Fibroblast of upper back skin (primary cell): ENCODE data around the gene HMGN4.

Experiments
- DNase-seq: peaks from one replicate; pipeline ENCODE4 v3.0.0-alpha.2; 2013

HMGN4 gene

DNA sequence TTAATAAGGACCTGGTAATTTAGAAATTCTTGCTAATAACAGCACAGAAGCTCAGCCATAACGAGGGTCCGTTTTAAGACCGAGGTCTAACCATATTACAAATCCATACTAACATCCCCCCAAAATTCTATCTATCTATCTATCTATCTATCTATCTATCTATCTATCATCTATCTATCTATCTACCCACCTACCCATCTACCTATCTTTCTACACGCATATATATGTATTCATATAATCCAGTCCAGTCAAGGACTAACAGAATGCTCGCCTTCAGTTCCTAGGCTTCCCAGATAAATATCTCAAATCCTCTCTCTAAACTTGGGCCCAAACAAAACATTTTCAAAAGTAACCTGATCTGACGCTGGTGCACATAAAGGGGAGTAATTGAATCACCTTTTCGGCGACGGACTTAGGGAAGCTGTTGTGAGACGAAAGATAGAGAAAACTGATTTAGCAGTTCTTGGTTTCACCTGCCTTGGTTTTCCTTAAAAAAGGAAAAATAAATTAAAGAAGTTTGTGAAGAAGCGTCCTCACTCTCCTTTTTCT is 14.5 kb downstream of the HMGN4 start:
- no peak for DNase-seq

DNA sequence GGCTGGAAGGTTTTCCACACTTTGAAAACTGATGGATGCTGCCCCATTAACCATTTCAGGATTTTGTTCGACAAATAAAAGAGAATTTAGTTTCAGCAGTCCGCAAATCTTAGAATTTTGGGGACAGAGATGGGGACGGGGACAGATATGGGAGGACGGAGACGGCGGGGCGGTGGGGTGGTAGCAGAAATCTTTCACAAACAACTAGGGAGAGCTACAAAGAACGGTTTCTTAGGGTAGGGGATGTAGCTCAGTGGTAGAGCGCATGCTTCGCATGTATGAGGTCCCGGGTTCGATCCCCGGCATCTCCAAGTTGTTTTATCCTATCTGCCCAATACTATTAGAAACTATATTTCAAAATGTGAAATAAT is 15.1 kb downstream of the HMGN4 start:
- peak; percentile 75 for DNase-seq

DNA sequence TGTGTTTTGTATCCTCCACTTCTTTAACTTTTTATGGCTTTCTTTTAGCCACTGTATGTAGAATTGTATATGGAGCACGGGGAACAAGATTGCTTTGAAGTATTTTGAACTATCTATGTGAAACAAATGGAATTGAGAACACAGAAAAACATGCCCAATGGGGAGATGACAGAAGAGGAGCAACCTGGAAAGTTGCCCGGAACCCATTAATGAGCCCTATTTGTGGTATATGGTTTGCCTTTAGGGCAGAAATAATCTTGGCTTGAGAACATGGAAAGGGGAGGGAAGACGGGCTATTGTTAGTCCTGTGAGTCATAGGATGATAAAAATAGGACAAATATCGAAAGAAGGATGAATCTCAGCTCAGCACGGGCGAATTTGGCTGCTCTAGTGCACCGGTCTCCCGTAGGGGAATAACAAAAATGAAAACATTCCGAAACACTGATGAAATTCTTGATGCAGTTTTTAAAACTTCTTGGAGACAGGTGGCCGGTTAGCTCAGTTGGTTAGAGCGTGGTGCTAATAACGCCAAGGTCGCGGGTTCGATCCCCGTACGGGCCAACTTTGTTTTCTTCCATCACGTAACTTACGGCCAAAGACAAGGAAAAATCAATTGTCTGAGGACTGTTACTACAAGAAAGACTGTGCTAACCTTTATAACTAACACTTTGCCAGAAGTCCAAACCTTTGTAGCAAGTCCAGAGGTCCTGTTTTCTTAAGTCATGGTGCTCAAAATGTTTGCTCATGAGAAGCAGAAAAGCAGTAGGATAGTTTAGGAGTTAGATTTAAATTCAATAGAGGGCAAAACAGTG is 15.7 kb downstream of the HMGN4 start:
- DNase-seq = peak; percentile 95

DNA sequence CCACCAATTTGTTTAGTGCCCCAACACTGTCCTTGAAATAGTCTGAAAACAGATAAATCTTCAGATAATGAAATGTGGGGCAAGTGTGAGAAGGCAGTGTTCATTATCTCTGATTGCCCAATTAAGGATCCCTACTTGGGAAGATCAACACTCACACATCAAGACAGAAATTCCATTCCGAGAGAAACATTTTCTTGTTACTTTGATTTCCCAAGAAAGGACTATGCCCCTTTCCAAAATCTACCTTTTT is 16.2 kb downstream of the HMGN4 start:
- no peak for DNase-seq

DNA sequence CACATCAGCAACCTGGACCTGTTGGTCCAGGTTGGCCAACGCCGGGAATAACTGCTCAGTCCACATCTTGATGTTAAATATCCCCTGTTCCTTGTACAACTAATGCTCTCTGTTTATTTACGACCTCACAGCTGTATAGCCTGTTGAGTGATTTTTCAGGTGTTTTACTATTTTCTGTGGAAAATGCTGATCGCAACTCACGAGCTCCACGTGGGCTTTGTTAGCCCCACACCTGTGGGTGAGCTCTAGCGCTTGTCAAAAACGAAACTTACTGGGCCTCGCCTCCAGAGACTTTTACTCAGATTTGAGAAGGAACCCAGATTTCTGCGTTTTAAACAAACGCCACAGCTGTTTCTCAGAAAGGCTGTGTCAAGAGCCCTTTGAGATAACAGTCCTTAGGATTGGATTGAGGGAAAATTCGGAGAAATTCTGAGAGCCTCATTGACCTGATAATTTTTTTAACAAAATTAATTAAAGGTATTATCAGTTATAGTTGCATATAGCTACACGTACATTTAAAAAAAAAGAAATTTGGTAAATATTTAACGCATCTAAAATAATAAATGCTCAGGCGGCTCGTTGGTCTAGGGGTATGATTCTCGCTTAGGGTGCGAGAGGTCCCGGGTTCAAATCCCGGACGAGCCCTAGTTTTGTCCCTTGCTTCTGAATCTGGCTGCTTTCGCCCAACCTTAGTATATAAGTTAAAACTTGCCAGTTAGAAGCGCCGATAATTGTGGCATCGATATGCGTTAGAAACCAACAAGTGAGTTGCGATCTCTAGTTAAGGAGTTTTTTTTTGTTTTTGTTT is 16.7 kb downstream of the HMGN4 start:
- DNase-seq = peak; percentile 83

DNA sequence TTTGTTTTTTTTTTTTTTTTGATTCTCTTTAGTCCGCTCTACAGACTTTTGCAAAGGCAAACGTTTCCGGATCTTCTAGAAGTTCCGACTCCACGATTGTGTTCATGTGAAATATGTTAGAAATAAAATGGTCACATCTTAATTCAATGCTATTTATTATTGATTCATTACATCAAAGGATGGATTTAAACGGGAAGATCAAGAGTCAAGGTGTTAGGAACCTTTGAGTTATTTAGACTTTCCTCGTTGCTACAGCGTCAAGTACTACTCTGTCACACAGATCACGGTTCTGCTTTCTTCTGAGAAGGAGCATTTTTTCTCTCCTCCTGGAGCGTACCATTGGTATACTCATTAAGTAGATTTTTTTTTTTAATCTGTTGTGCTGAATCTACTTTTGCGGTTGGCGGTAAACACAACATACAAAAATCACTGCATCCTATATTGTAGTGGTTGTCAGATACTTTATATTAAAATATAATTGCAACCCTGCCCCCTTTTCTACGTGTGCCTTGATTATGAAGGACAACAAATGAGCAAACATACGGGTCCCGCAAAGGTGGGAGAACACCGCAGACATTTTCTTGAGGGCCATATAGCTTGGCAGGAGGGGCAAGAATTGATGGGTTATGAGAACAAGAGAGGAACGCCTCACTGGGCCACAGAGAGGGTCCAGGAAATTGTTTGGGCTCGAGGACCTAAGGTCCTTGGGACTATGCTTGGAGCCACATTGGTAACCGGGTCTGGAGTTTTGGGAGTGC is 17.5 kb downstream of the HMGN4 start:
- DNase-seq = peak; percentile 32

DNA sequence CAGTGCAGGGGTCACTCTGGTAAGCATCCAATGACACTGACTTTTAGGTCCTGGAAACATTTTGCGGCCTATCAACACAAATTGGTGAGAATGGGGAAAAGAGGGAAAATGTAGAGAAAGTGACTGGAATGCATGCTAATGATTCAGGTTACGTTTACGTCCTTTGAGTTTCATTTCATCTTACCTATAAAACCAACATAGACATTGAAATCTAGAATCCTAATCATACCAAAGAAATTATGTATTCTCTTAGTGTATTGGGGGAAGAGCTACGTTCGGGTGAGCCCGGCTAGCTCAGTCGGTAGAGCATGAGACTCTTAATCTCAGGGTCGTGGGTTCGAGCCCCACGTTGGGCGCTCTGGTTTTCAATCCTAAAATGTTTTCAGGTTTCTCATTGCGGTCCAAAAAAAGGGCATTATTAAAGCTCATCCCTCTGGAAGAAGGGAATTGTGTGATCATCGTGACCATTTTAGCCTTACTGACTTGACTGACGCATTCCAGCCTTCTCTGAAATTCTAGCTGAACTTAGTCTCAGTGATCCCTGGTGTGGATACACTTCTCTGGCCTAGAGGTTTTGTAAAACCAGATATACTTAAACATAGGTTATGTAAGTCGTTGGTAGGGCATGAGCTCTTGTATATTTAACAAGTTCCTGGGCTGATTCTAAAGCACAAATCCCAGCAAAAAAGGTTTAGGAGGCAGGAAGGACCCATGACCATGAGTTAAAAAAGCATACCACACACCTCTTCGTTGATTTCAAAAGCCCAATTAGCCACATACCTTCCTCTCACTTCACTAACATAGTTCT is 18.3 kb downstream of the HMGN4 start:
- DNase-seq = peak; percentile 97

DNA sequence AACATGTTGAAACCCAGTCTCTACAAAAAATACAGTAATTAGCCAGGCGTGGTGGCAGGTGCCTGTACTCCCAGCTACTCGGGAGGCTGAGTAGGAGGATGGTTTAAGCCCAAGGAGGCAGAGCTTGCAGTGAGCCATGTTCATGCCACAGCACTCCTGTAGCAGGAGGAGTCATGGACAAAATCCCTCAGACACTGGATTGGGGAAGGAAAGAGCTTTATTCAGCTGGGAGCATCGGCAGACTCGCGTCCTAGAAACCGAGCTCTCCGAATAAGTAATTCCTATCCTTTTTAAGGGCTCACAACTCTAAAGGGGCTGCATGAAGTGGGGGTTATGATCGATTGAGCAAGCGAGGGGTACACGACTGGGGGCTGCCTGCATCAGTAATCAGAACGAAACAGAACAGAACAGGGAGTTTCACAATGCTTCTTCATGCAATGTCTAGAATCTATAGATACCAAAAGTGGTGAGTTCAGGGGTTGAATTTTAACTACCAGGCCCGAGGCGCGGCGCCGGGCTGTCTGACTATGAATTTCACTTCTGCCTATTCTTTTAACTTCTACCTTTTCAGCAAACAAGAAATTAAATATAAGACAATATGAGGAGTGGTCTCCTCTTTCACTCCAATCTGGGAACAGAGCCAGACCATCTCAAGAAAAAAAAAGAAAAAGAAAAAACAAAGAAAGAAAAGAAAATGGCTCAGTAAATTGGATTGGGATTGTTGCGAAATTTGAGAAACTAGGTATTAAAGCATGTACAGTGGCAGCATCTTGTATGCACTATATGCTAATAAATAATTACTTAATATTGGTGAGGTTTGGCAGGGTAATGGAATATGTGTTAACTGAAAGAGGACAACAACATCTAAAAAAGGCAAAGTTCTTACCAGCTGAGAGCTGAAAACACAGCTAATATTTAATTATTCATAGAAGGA is 23.6 kb downstream of the HMGN4 start:
- no peak for DNase-seq

DNA sequence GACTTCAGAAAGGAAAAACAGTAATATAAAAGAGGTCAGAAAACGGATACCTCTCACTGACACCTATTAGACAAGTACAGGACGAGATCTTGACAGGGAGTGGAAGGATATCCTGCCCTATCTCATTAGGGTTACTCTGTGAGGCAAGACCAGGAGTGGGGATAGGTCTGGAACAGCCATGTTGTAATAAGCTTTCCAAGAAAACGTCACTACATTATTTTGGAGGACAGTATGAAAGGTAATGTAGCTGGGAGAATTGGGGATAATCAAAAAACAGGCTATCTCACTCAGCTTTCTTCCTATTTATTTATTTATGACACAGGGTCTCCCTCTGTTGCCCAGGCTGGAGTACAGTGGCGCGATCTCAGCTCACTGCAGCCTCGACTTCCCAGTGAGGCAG is 25.3 kb downstream of the HMGN4 start:
- no peak for DNase-seq

DNA sequence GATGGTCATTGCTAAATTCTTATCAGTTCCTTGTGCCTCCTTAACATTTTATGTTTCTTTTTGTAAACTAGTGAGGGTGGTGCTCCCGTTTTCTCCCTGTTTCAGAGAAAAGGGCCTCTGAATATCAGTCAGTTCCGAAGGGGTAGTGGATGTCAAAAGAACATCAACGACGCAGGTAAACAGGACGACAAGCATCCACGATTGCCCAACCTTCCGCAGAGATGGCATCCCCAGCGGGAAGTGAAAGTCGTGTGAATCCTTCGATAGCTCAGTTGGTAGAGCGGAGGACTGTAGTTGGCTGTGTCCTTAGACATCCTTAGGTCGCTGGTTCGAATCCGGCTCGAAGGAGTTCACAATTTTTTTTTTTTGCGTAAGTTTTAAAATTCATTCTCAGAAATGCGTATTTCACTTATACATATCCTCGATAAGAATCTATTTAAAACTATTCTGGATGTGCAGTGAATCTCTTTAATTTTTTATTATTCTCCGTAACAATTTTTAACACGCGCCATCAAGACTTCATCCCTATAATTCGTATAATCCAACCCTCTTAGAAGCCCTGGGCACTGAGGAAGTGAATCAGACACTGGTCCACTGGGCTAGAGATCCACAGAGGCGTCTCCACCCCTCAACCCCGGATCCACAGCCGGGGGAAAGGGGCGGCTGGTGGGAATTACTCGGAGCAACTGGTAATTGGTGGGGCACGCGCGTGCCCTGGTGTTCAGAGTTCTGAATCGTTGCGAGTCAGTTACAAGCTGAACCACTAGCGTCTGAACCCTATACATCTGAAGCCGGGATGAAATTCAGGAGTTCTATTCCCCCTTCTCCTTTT is 30.7 kb downstream of the HMGN4 start:
- DNase-seq = peak; percentile 92

DNA sequence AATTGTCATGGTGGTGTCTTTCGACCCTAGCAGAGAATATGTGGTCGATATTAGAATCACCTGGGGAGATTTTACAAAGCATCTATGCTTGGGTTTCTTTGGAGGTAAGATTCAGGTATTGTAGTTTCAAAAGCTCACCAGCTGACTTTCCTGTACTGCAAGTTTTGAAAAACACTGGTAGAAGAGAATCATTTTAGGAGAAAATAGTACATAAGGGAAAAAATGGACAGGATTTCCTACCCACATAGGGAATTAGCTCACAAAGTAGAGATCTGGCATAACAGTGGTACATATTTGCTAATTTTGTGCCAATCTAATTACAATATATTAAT is 31.2 kb downstream of the HMGN4 start:
- no peak for DNase-seq

DNA sequence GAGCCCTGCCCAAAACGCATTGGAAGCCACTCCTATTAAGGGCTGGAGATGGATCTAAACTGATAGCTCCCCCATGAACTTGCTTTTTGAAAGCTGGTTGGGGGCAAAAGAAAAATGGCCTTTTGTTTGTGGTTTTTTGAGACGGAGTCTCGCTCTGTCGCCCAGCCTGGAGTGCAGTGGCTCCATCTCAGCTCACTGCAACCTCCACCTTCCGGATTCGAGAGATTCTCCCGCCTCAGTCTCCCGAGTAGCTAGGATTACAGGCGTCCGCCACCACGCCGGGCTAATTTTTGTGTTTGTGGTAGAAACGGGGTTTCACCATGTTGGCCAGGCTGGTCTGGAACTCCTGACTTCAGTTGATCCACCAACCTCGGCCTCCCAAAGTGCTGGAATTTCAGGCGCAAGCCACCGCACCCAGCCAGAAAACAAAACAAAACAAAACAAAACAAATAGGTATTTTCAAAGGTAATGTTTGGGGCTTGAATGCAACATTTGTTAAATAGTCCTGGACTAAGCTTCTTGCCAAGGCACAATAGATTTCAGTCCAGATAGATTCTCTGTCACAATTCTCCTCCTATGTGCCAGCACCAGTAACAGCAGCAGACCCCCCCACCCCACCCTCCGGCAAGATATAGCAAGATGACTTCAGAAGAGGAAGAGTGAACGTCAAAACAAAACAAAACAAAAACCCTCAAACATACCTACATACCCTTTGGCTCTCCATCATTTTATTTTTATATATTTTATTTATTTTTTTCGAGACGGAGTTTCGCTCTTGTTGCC is 32.1 kb downstream of the HMGN4 start:
- no peak for DNase-seq

DNA sequence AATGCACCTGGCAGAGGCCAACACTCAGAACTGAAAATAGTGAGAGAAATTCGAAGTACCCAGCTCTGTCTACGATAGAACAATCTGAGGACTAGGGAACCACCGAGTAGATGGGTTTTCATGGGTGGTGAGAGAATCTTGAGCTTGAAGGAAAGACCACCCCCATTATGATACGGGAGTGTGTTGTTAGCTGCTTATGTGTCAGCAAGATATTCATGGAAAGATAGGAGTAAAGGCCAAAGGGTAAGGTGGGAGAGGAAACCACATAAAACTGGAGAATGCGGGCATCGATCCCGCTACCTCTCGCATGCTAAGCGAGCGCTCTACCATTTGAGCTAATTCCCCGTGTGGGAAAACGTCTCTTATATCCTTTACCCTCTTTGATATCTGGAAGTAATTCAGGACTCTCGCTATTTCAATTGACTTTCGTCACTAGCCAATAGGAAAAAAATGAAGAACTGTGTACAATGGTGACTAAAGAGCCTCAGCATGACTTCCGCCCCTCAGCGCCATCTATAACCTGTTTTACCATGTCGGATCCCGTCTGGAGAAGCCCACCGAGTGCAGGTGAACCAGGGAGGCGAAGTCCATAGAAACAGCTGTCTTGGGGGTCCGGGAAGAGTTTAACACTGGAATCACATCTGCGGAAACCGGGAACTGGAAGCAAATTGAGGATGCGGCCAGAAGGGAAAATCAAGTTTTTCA is 33.6 kb downstream of the HMGN4 start:
- DNase-seq = peak; percentile 93

DNA sequence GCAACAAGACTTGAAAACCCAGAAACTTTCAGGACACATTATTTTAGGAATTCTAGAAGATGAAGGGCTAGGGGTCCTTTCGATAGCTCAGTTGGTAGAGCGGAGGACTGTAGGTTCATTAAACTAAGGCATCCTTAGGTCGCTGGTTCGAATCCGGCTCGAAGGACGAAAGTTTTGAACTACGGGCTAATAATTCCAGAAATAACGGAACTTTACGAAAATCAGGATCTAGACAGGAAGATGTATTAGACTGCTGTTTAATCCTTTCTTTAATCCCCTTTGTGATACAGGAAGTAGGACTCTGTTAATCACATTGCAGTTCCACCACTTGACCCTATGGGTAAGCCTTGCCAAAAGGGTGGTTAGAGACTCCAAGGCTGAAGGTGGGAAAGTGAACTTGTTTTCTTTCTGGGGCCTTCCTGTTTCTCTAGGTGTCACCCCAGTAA is 37.4 kb downstream of the HMGN4 start:
- DNase-seq = no peak

DNA sequence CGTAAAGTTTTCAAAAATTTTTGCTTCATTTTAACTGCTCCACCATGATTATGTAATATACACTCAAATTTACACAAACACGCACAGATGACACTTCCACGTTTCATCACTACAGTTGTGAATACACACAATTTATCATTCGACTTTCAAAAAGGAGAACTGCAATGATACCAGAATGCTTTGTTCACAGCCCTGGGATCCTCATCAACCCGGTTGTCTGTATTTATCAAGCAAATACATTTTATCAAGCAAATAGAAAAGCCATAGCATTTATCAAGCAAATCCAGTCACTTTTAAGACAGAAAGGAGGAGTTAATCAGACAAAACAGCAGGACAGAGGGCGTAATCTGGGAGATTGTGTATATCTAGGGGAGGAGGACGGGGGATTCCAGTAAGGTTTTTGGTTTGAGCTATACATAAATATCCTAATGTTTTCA is 38.3 kb downstream of the HMGN4 start:
- no peak for DNase-seq

DNA sequence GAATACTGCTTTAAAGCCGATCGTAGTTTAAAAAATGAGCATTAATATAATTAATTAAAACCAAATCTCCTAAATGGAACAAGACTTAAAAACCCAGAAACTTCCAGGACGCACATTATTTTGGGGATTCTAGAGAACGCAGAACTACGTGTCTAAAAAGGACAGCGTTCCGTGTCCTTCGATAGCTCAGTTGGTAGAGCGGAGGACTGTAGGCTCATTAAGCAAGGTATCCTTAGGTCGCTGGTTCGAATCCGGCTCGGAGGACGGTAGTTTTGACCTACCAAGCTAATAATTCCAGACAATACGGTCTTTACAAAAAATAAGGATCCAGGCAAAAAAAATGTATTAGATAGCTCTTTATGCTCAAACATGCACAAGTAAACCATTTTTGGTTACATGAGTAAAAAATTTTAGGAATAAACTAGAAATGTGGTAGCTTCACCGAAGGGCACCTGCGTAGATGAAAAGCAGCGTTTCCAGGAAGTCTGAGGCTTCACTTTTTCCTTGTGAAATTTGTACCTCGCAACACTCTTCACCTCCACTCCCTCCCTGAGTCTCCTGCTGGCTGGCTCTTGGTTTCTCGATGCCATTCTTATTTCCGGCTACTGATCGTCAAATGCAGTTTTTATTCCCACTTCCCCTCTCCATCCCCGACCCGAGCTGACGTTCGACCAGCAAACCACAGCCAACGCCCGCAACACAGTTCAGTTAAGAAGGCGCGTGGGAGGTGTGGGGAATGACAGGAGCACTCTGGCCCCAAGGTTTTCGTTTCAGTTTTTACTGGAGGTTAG is 39.0 kb downstream of the HMGN4 start:
- DNase-seq = peak; percentile 78

DNA sequence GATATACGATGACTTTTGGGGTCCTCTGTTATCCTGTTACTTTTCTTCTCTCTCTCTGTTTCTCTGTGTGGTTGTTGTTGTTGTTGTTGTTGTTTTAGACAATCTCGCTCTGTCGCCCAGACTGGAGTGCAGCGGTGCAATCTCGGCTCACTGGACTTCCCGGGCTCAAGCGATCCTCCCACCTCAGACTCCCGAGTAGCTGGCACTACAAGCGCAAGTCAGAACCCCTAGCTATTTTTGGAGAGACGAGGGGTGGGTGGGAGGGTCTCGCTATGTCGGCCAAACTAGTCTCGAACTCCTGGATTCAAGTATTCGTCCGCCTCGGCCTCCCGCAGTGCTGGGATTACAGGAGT is 39.5 kb downstream of the HMGN4 start:
- DNase-seq = no peak

DNA sequence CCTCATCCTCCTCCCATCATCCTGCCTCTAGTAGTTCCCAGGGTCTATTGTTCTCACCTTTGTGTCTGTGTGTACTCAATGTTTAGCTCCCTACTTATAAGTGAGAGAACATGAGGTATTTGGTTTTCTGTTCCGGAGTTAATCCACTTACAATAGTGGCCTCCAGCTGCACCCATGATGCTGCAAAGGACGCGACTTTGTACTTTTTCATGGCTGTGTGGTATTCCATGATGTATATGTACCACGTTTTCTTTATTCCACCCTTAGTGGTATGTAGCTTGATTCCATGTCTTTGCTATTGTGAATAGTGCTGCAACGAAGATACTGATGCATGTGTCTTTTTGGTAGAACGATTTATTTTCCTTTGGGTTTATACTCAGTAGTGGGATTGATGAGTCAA is 40.1 kb downstream of the HMGN4 start:
- no peak for DNase-seq
